GM21717 (cell line): ENCODE data around the gene ITGB6.

Experiments
- ATAC-seq: cut with Tn5 transposase; IDR thresholded peaks from one replicate; pipeline ENCODE4 v1.9.1; 2021; ENCODE audit warnings: mild to moderate bottlenecking, moderate library complexity; ENCODE audit not compliant: unreplicated experiment

ITGB6 gene

GRCh38 chr2:160222546-160223283, 22.6 kb upstream of the ITGB6 start:
- no peak for ATAC-seq

GRCh38 chr2:160221391-160222276, 21.6 kb upstream of the ITGB6 start:
- no peak for ATAC-seq

- ATAC-seq: no peak
These were observed 20.5 kb upstream of the ITGB6 start for GRCh38 chr2:160220545-160221009.

GRCh38 chr2:160220026-160220425, 20.0 kb upstream of the ITGB6 start:
- no peak for ATAC-seq

GRCh38 chr2:160214461-160215445, 14.7 kb upstream of the ITGB6 start:
- ATAC-seq: no peak

- ATAC-seq: no peak
These were observed 13.4 kb upstream of the ITGB6 start for GRCh38 chr2:160213511-160213910.

- peak; percentile 92 for ATAC-seq
These were observed 10.6 kb upstream of the ITGB6 start for GRCh38 chr2:160210599-160211138.

GRCh38 chr2:160209516-160209856, 9.4 kb upstream of the ITGB6 start:
- ATAC-seq: no peak

GRCh38 chr2:160208655-160209515, 8.8 kb upstream of the ITGB6 start:
- no peak for ATAC-seq

- no peak for ATAC-seq
These were observed 8.0 kb upstream of the ITGB6 start for GRCh38 chr2:160207804-160208654.

GRCh38 chr2:160207271-160207670, 7.2 kb upstream of the ITGB6 start:
- no peak for ATAC-seq

GRCh38 chr2:160206436-160206835, 6.4 kb upstream of the ITGB6 start:
- ATAC-seq: no peak

- ATAC-seq: no peak
These were observed 5.4 kb upstream of the ITGB6 start for GRCh38 chr2:160205505-160205904.

GRCh38 chr2:160203422-160203821, 3.4 kb upstream of the ITGB6 start:
- ATAC-seq: no peak

GRCh38 chr2:160203007-160203406, 2.9 kb upstream of the ITGB6 start:
- ATAC-seq: no peak

GRCh38 chr2:160201849-160202539, 1.9 kb upstream of the ITGB6 start:
- peak; percentile 55 for ATAC-seq

- ATAC-seq: no peak
These were observed 849 bp upstream of the ITGB6 start for GRCh38 chr2:160200921-160201320.

- no peak for ATAC-seq
These were observed 1.0 kb downstream of the ITGB6 start for GRCh38 chr2:160199053-160199452.
